Mucosa of descending colon (tissue), 3 donors: ENCODE results near the gene NIPAL3. TPM values are rescaled to one million over a fixed set of nuclear protein-coding genes. Genes with fewer than 3 reads are reported as not detected.
A peak's percentile ranks its signal among the peaks of the same experiment; 100 is the strongest.

Source experiments
- ATAC-seq: fragments of 200-7000 bp; cut with Tn5 transposase; one replicate; pipeline ENCODE4 v1.9.1; 2020; ENCODE audit warnings: mild to moderate bottlenecking, moderate library complexity
- DNase-seq, 3 donors: peaks; one replicate each; pipeline ENCODE4 v3.0.0-alpha.2; 2020
- H3K36me3 ChIP-seq: fragments of 200-600 bp; one replicate; pipeline ENCODE4 v1.8.0; 2021; ENCODE audit warnings: low read depth, mild to moderate bottlenecking
- H3K4me1 ChIP-seq: fragments of 200-600 bp; one replicate; pipeline ENCODE4 v1.8.0; 2021; ENCODE audit warnings: low read depth, mild to moderate bottlenecking
- H3K4me3 ChIP-seq: fragments of 200-600 bp; one replicate; pipeline ENCODE4 v1.8.0; 2021; ENCODE audit warnings: mild to moderate bottlenecking
- H3K9me3 ChIP-seq: fragments of 200-600 bp; one replicate; pipeline ENCODE4 v1.8.0; 2021; ENCODE audit warnings: mild to moderate bottlenecking
- CTCF ChIP-seq: fragments of 200-600 bp; IDR thresholded peaks from one replicate; pipeline ENCODE4 v1.8.0; 2022; ENCODE audit warnings: antibody characterized with exemption, mild to moderate bottlenecking
- intact Hi-C, 2 donors: fragments of 100-400 bp; cut with DNase I in 1 of 2; cut with micrococcal nuclease in 1 of 2; formaldehyde crosslinking; loops; one replicate each; pipeline versions ENCODE4 v1.11.0 to v1.11.1; 2022; cut with DNase I, micrococcal nuclease
- total RNA-seq, 3 donors: library from RNA; stranded (reverse); fragmentation: NEBNext Ultra II Directional in 2 of 3; extraction: Animal tissue kit (Norgen Biotek cat#: 25700) in 2 of 3; gene quantifications; one replicate each; pipeline versions ENCODE4 v1.2.1 to v1.2.4, GENCODE V29; 2021 to 2023
- donor health status: DM: no; HTN: no; CAD: no; lungs with moderate emphysema.
- donor health status: DM: no; HTN: no; CAD: no.
- donor health status: DM: no; HTN: yes; CAD: no.

Gene NIPAL3
- total RNA-seq, 3 donors from 2014 or later = 38.3 to 52.5 (median 40.7) TPM

- H3K36me3 ChIP-seq = no peaks in the 10 kb centered on the region
- intact Hi-C loops = no loop called here
- no peak for DNase-seq
Measured at GRCh38 chr1:24403806-24404205, 11.8 kb upstream of the NIPAL3 start.

GRCh38 chr1:24406788-24407187, 8.8 kb upstream of the NIPAL3 start:
- H3K4me3 ChIP-seq = no peak overlapping the region
- intact Hi-C loops = no loop called here
- peaks cover 4% of the 10 kb centered on the region for H3K4me1 ChIP-seq
- DNase-seq (no peak), ATAC-seq (no peak)
- TF ChIP-seq CTCF = no peak
- no peaks in the 10 kb centered on the region for H3K36me3 ChIP-seq
- no peaks in the 10 kb centered on the region for H3K9me3 ChIP-seq

More at GRCh38 chr1:24403806-24404205, 11.8 kb upstream of the NIPAL3 start:
- no peak for TF ChIP-seq CTCF
- no peaks in the 10 kb centered on the region for H3K9me3 ChIP-seq
- ATAC-seq = no peak
- H3K4me1 ChIP-seq = no peaks in the 10 kb centered on the region
- no peak overlapping the region for H3K4me3 ChIP-seq

GRCh38 chr1:24409535-24409934, 6.1 kb upstream of the NIPAL3 start:
- H3K4me3 ChIP-seq = no peak overlapping the region
- intact Hi-C loops = no loop called here
- no peak for TF ChIP-seq CTCF
- DNase-seq (no peak), ATAC-seq (no peak)
- H3K9me3 ChIP-seq = no peaks in the 10 kb centered on the region
- H3K36me3 ChIP-seq = no peaks in the 10 kb centered on the region
- peaks cover 24% of the 10 kb centered on the region for H3K4me1 ChIP-seq

- no peak for TF ChIP-seq CTCF
- no peaks in the 10 kb centered on the region for H3K36me3 ChIP-seq
- intact Hi-C loops = no loop called here
- peaks cover 31% of the 10 kb centered on the region for H3K4me1 ChIP-seq
- DNase-seq = no peak
- peak; percentile 42 for ATAC-seq
- no peaks in the 10 kb centered on the region for H3K9me3 ChIP-seq
- no peak overlapping the region for H3K4me3 ChIP-seq
Measured at GRCh38 chr1:24410750-24411149, 4.9 kb upstream of the NIPAL3 start.

GRCh38 chr1:24411963-24412362, 3.6 kb upstream of the NIPAL3 start:
- ATAC-seq (no peak), DNase-seq (no peak)
- no peaks in the 10 kb centered on the region for H3K9me3 ChIP-seq
- no peaks in the 10 kb centered on the region for H3K36me3 ChIP-seq
- H3K4me3 ChIP-seq = no peak overlapping the region
- intact Hi-C loops = no loop called here
- H3K4me1 ChIP-seq = peaks cover 40% of the 10 kb centered on the region
- no peak for TF ChIP-seq CTCF

- intact Hi-C loops = no loop called here
Measured at GRCh38 chr1:24412408-24412807, 3.2 kb upstream of the NIPAL3 start.

More at GRCh38 chr1:24412408-24412807, 3.2 kb upstream of the NIPAL3 start:
- no peak for TF ChIP-seq CTCF
- DNase-seq (peak in 1 of 3 donors; percentile 53), ATAC-seq (peak; percentile 15)
- Histone ChIP-seq H3K9me3 (no peaks in the 10 kb centered on the region), H3K4me1 (peaks cover 43% of the 10 kb centered on the region), H3K4me3 (no peak overlapping the region), H3K36me3 (no peaks in the 10 kb centered on the region)
